Activated T-cell treated with anti-CD3 and anti-CD28 coated beads for 24 hours (primary cell): ENCODE data around the gene TSPAN8.
"Not testable (repeated sequence)": the region's sequence is repeated elsewhere in the genome, so short reads cannot be mapped to it uniquely, and the experiment has no call there.

Experiments used
- DNase-seq: peaks from one replicate; pipeline ENCODE4 v3.0.0-alpha.2; 2020; ENCODE audit warnings: low read depth

Gene TSPAN8

GRCh38 chr12:71164166-71164565 is 6.4 kb upstream of the TSPAN8 start:
- no peak for DNase-seq

- DNase-seq = no peak
Measured at GRCh38 chr12:71162832-71163763, 5.3 kb upstream of the TSPAN8 start.

GRCh38 chr12:71161591-71161990 is 3.8 kb upstream of the TSPAN8 start:
- no peak for DNase-seq

GRCh38 chr12:71160585-71160984 is 2.8 kb upstream of the TSPAN8 start:
- DNase-seq = no peak

- no peak for DNase-seq
Measured at GRCh38 chr12:71159878-71160277, 2.1 kb upstream of the TSPAN8 start.

- DNase-seq = no peak
Measured at GRCh38 chr12:71159264-71159663, 1.5 kb upstream of the TSPAN8 start.

GRCh38 chr12:71158361-71158882 is 623 bp upstream of the TSPAN8 start:
- DNase-seq = no peak

- no peak for DNase-seq
Measured at GRCh38 chr12:71155225-71155624, 2.6 kb downstream of the TSPAN8 start.

GRCh38 chr12:71152851-71153250 is 4.9 kb downstream of the TSPAN8 start:
- no peak for DNase-seq

- DNase-seq = not testable (repeated sequence)
Measured at GRCh38 chr12:71150041-71150440, 7.8 kb downstream of the TSPAN8 start.

- DNase-seq = no peak
Measured at GRCh38 chr12:71144682-71145081, 13.1 kb downstream of the TSPAN8 start.

GRCh38 chr12:71142956-71143355 is 14.8 kb downstream of the TSPAN8 start:
- DNase-seq = no peak

GRCh38 chr12:71142016-71142415 is 15.8 kb downstream of the TSPAN8 start:
- no peak for DNase-seq

GRCh38 chr12:71141378-71141926 is 16.3 kb downstream of the TSPAN8 start:
- no peak for DNase-seq

GRCh38 chr12:71139153-71139735 is 18.6 kb downstream of the TSPAN8 start:
- DNase-seq = no peak

GRCh38 chr12:71138011-71138410 is 19.8 kb downstream of the TSPAN8 start:
- no peak for DNase-seq

GRCh38 chr12:71135812-71136176 is 22.0 kb downstream of the TSPAN8 start:
- no peak for DNase-seq

GRCh38 chr12:71135077-71135811 is 22.6 kb downstream of the TSPAN8 start:
- no peak for DNase-seq

GRCh38 chr12:71134405-71134804 is 23.4 kb downstream of the TSPAN8 start:
- DNase-seq = no peak

GRCh38 chr12:71130521-71131069 is 27.2 kb downstream of the TSPAN8 start:
- no peak for DNase-seq

GRCh38 chr12:71129364-71129763 is 28.4 kb downstream of the TSPAN8 start:
- DNase-seq = no peak

- DNase-seq = no peak
Measured at GRCh38 chr12:71128191-71128788, 29.5 kb downstream of the TSPAN8 start.
